Psoas muscle (tissue), 8 donors: Measurements from ENCODE around the gene ABHD16B. TPM values are rescaled to one million over a fixed set of nuclear protein-coding genes. Genes with fewer than 3 reads are reported as not detected.
A peak's percentile ranks its signal among the peaks of the same experiment; 100 is the strongest.

ENCODE experiments used
- ATAC-seq, 4 donors: fragments of 200-7000 bp; cut with Tn5 transposase; one replicate each; pipeline ENCODE4 v1.9.1; 2020; ENCODE audit warnings: moderate library complexity in 3 of 4, mild to moderate bottlenecking in 2 of 4
- DNase-seq, 2 donors: peaks; one replicate each; pipeline ENCODE4 v3.0.0-alpha.2; 2020
- H3K27ac ChIP-seq: fragments of 200-600 bp; one replicate; pipeline ENCODE4 v1.8.0; 2022
- H3K27me3 ChIP-seq, 3 donors: fragments of 200-600 bp in 1 of 3; one replicate each; pipeline versions ENCODE4 v1.6.1 to v1.8.0; 2013 to 2022; ENCODE audit warnings: low read length in 2 of 3, mild to moderate bottlenecking in 2 of 3, moderate library complexity in 1 of 3; ENCODE audit not compliant: insufficient read depth in 3 of 3
- H3K36me3 ChIP-seq, 2 donors: fragments of 200-600 bp in 1 of 2; one replicate each; pipeline versions ENCODE4 v1.6.1 to v1.8.0; 2013 to 2022; ENCODE audit warnings: low read depth in 1 of 2, mild to moderate bottlenecking in 1 of 2, moderate library complexity in 1 of 2; ENCODE audit not compliant: insufficient read depth in 1 of 2
- H3K4me1 ChIP-seq: fragments of 200-600 bp; one replicate; pipeline ENCODE4 v1.8.0; 2022
- H3K4me3 ChIP-seq: fragments of 200-600 bp; one replicate; pipeline ENCODE4 v1.8.0; 2022; ENCODE audit warnings: mild to moderate bottlenecking
- H3K9me3 ChIP-seq: fragments of 200-600 bp; one replicate; pipeline ENCODE4 v1.8.0; 2022
- CTCF ChIP-seq: fragments of 200-600 bp; IDR thresholded peaks from one replicate; pipeline ENCODE4 v1.8.0; 2022; ENCODE audit warnings: antibody characterized with exemption
- WGBS, 3 donors: extraction: QIAGEN DNeasy Blood & Tissue Kit; methylation state at CpG; one replicate each; pipeline versions ENCODE4 v1.1.6 to v1.1.7; 2013; 5-methylcytosine and 5-hydroxymethylcytosine counted together
- intact Hi-C, 2 donors: fragments of 100-400 bp; cut with DNase I; formaldehyde crosslinking; loops; one replicate each; pipeline versions ENCODE4 v1.11.0 to v1.14.2; 2022
- polyA plus RNA-seq, 3 donors: library from polyadenylated mRNA; stranded (reverse); fragments of 200-250 nt; gene quantifications; one replicate each; pipeline ENCODE4 v1.2.3, GENCODE V29; 2013
- total RNA-seq, 4 donors: library from RNA; stranded (reverse); fragmentation: NEBNext Ultra II Directional in 2 of 4; extraction: Animal tissue kit (Norgen Biotek cat#: 25700) in 2 of 4; gene quantifications; one replicate each; pipeline versions ENCODE4 v1.2.1 to v1.2.4, GENCODE V29; 2021 to 2023
- donor health status: healthy with polysubstance abuse.
- donor health status: DM: no; HTN: no; CAD: no; lungs with moderate emphysema.
- donor health status: Bipolar disorder and iron deficiency.
- donor health status: healthy.
- donor health status: DM: yes; HTN: yes; CAD: no.
- donor health status: DM: no; HTN: no; CAD: no.
- donor health status: DM: no; HTN: no; CAD: no.
- donor health status: DM: yes; HTN: yes; CAD: no.

ABHD16B gene
- total and polyA plus RNA-seq, 7 donors, result 0.04 to 3.2 (median 0.34) TPM; not detected in 4

DNA sequence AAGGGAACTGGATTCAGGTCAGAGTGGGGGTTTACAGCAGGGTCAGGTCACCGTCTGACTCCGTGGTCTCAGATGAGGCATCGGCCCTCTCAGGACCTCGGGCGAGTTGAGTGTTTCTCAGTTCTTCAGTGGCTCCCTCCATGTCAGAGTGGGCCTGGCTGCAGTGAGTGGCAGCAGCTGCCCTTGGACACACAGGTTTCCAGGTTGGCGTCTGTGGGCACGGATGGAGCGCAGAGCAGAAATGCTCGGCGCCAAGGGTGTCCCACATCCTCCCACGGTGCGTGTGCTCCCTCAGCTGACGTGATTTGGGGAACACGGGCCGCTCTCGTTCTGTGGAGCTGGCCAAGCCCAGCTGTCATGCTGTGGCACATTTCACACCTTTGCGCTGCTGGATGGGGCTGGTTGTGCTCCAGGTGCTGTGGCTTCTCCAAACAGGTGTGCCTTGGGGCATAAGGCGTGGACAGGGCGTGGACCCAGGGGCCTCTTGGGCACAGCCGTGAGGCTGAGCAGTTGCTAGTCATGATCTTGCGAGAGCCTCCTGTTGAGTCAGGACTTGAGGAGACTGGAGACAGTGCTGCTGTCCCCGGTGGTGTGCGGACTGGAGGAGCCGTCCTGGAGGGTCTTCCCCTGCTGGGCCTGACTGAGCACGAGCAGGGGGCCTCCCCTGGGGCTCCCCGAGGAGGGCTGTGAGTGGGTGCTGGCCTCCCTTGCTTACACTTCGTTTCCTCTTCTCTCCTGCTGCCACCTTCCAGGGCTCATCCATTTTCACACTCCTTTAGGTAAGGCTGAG lies 24.2 kb downstream of the ABHD16B start:
- no peak for TF ChIP-seq CTCF
- ATAC-seq, result peak in 1 of 4 donors; percentile 1
- Histone ChIP-seq H3K27ac (peak overlapping the region; percentile 79), H3K4me3 (no peak overlapping the region), H3K27me3 (no peaks in the 10 kb centered on the region), H3K36me3 (peaks cover 0 to 83% of the 10 kb centered on the region in 2 donors), H3K9me3 (no peaks in the 10 kb centered on the region), H3K4me1 (peaks cover 15% of the 10 kb centered on the region)
- intact Hi-C loops, result no loop called here
- WGBS, 3 donors, result 90 to 91% (median 90%) methylated on average over 26 to 27 of the region's 27 CpGs
- no peak for DNase-seq

DNA sequence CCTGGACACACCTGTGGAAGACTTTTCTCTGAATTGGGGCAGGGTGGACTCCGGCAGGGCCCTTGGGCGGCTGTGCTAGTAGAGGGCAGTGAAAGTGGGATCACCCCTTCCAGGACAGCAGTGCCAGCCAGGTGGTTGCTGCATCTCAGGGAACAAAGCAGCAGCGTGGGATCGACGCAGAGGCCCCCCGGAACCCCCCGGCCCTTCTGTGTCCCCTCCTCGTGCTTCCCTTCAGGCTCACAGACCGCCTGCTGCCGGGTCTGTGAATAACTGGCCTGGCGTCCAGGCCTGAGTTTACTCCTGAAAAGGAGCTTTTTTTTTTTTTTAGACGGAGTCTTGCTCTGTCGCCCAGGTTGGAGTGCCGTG lies 24.7 kb downstream of the ABHD16B start:
- H3K27ac ChIP-seq, result no peak overlapping the region
- no peak for ATAC-seq
- TF ChIP-seq CTCF, result no peak
- H3K27me3 ChIP-seq, result no peaks in the 10 kb centered on the region
- no peak overlapping the region for H3K4me3 ChIP-seq
- no peaks in the 10 kb centered on the region for H3K9me3 ChIP-seq
- H3K36me3 ChIP-seq, result peaks cover 0 to 83% of the 10 kb centered on the region in 2 donors
- intact Hi-C loops, result no loop called here
- WGBS, 3 donors, result 94 to 96% (median 94%) methylated on average over 11 to 14 of the region's 14 CpGs
- peaks cover 15% of the 10 kb centered on the region for H3K4me1 ChIP-seq
- no peak for DNase-seq

DNA sequence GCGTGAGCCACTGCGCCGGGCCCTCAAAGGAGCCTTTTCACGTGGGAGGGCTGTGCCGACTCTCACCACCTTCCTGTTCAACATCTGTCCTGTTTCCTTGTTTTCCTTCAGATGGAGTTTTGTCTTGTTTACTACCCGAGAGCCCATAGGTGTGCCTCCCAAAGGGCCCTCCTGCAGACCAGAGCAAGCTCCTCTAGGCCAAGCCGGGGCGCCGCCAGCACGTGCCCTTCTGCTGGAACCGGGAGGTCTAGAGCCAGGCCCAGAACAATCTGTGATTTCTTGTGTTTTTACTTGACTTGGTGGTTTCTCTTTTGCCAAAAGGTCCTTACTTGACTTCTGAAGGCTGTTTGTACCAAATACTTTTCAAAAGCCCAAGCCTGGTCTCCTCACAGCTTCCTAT lies 25.6 kb downstream of the ABHD16B start:
- peaks cover 15% of the 10 kb centered on the region for H3K4me1 ChIP-seq
- H3K27ac ChIP-seq, result no peak overlapping the region
- H3K27me3 ChIP-seq, result no peaks in the 10 kb centered on the region
- no peak for ATAC-seq
- no peak for TF ChIP-seq CTCF
- WGBS, 3 donors, result 94% methylated on average over 11 of the region's 11 CpGs
- H3K36me3 ChIP-seq, result peaks cover 0 to 85% of the 10 kb centered on the region in 2 donors
- H3K9me3 ChIP-seq, result no peaks in the 10 kb centered on the region
- H3K4me3 ChIP-seq, result no peak overlapping the region
- DNase-seq, result no peak
- intact Hi-C loops, result no loop called here

DNA sequence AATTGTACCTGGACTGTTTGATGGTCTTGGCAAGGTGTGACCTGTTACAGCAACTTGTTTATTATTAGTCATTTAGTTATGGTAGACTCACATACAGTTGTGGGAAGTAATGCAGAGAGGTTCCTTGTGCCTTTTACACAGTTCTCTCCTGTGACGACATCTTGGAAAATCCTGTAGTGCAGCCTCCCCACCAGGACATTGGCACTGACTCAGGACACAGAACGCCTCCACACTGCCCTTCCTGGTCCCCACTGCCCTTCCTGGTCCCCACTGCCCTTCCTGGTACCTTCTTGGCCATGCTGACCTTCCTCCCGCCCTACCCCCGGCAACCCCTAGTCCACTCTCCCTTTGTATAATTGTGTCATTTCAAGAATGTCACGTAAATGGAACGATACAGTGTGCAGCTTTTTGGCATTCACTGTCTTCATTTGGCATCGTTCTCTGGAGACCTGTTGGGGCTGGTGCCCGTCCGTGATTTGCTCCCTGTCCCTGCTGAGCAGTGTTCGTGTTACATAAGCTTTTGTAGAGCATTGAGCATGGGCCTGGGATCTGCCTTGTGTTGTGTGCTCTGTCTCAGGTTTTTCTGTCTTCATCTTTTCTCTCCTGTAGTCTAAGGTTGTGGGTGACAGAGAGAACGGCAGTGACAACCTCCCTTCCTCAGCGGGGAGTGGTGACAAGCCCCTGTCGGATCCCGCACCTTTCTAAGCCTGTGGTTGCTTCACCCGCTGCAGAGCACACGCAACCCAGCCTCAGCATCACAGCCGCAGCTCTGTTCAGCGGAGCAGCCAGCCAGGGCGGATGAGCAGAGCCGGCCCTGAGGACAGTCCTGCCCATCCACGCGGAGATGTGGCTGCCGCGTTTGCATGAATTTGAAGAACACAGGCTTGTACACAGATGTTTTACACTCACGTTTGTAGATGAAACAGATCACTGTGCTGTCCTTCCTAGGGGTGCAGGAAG lies 28.2 kb downstream of the ABHD16B start:
- WGBS, 3 donors, result 85 to 88% (median 86%) methylated on average over 25 of the region's 25 CpGs
- Histone ChIP-seq H3K9me3 (no peaks in the 10 kb centered on the region), H3K27me3 (no peaks in the 10 kb centered on the region), H3K4me3 (no peak overlapping the region), H3K4me1 (peaks cover 10% of the 10 kb centered on the region), H3K27ac (no peak overlapping the region), H3K36me3 (peaks cover 0 to 65% of the 10 kb centered on the region in 2 donors)
- no peak for TF ChIP-seq CTCF
- DNase-seq, result no peak
- intact Hi-C loops, result no loop called here
- no peak for ATAC-seq
